GM12872 (cell line): ENCODE measurements around the gene MDN1.

Source experiments
- CTCF ChIP-seq: IDR thresholded peaks from 3 replicates; pipeline ENCODE4 v1.5.1; 2011; ENCODE audit warnings: low read depth, mild to moderate bottlenecking, low read length, moderate library complexity; ENCODE audit not compliant: insufficient read depth

MDN1 gene

GRCh38 chr6:89799756-89800155 is 19.8 kb downstream of the MDN1 start:
- TF ChIP-seq CTCF: no peak

GRCh38 chr6:89799096-89799495 is 20.5 kb downstream of the MDN1 start:
- TF ChIP-seq CTCF: no peak

GRCh38 chr6:89797317-89797716 is 22.3 kb downstream of the MDN1 start:
- TF ChIP-seq CTCF: no peak

GRCh38 chr6:89794324-89794723 is 25.3 kb downstream of the MDN1 start:
- no peak for TF ChIP-seq CTCF

GRCh38 chr6:89793586-89793985 is 26.0 kb downstream of the MDN1 start:
- no peak for TF ChIP-seq CTCF

GRCh38 chr6:89792881-89793280 is 26.7 kb downstream of the MDN1 start:
- peak; percentile 80 for TF ChIP-seq CTCF

GRCh38 chr6:89790403-89790802 is 29.2 kb downstream of the MDN1 start:
- TF ChIP-seq CTCF: no peak

GRCh38 chr6:89789980-89790379 is 29.6 kb downstream of the MDN1 start:
- no peak for TF ChIP-seq CTCF
